Frontal cortex (tissue), 4 donors: ENCODE measurements around the gene COL23A1. TPM values are rescaled to one million over a fixed set of nuclear protein-coding genes. Genes with fewer than 3 reads are reported as not detected.

Experiments used
- DNase-seq, 2 donors: peaks; one replicate each; pipeline ENCODE4 v3.0.0; 2012; ENCODE audit warnings: low spot score in 2 of 2
- FAIRE-seq: peaks from 2 replicates; lab custom pipeline; 2012; peaks lifted over from hg19 to GRCh38; lab: Jason Lieb, UNC
- total RNA-seq: library from RNA; depleted of rRNA; stranded (reverse); fragments of >200 nt; gene quantifications from one replicate; pipeline ENCODE4 v1.2.3, GENCODE V29; 2014
- donor health status: control.
- donor health status: control.
- donor health status: control.

Gene COL23A1
- total RNA-seq, 1 donor from 2014 or later: 0.82 TPM

DNA sequence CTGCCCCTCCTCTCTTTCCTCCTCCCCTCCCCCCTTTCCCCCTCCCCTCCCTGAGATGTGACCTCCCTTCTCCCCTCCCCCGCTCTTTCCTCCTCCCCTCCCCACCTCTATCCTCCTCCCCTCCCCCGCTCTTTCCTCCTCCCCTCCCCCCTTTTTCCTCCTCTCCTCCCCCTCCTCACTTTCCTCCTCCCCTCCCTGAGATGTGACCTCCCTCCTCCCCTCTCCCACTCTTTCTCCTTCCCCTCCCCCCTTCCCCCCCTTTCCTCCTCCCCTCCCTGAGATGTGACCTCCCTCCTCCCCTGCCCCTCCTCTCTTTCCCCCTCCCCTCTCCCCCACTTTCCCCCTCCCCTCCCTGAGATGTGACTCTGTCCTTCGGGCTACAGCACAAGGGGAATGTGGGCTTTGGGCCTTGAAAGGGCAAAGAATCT lies 169.8 kb downstream of the COL23A1 start:
- no peak for FAIRE-seq

DNA sequence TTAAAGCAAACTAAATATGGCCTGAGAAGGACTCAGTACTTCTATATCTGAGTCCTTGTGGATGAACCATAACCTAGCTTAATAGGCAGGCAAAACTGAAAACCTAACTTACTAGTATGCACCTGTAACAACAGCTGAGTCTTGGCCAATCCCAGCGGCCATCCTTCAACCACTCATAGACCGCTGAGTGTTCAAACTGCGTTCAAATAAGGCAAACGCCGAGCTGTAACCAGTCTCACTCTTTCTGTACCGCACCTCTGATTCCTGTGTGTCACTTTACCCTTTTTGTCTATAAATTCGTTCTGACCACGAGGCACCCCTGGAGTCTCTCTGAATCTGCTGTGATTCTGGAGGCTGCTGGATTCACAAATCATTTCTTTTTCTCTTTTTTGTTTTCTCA lies 170.5 kb downstream of the COL23A1 start:
- DNase-seq: no peak
- no peak for FAIRE-seq

More for the DNA sequence above, 169.8 kb downstream of the COL23A1 start:
- DNase-seq: no peak

DNA sequence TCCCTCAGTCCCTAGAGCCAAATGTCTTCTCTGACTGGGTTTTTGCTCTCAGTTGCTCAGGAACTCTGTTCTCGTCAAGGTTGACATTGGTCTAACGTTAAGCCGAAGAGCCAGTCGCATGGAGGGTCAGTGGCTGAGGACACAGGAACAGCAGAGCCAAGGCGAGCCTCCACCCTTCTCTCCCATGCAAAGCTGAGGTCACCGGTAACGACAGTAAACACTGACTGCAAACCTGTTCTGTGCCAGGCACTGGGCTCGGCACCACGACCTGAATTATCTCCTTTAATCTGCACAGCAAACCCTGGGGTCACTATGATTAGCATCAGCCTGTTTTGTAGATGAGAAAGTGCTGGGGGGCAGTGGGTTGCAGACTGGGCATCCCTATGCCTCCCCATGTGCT lies 171.0 kb downstream of the COL23A1 start:
- FAIRE-seq: no peak
- no peak for DNase-seq

DNA sequence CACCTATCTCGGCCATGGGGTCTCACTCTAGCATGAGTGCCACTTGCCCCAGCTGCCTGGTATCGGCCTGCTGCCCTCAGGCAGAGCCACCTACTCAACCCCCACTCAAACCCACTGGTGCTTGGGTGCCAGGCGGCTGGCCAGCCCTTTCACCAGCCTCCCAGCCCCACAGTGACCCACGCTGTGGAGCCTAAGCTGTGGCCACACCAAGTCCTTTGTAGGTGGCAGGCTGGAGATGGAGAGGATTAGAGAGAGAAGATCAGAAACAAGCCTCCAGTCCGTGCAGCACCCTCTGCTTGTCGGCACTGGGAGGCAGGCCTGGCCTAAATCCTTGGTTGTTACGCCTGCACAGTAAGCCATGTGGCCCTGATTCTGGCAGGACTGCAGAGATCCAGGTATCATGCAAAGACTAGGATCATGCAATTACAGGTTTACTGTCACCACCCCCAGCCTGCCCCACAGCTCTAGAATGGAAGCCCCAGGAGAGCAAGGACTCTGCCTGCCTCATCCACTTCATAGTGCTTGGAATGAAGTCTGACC lies 171.7 kb downstream of the COL23A1 start:
- DNase-seq (no peak), FAIRE-seq (no peak)

DNA sequence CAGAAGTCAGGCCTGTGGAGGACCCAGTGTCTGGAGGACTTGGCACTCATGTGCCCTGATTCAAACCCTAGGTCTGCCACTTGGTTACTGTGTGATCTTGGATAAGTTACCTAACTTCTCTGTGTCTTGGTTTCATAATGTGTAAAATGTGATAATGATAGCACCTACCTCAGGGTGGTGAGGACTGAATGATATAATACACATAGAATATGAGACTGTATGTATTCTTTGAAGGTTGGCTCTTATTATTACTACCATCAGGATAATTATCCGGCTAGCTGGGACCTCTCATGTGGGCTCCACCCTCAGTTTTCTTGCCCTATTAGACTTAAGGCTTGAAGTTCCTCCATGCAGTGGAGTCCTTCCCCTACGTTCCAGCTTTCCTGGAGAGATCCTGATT lies 172.2 kb downstream of the COL23A1 start:
- no peak for FAIRE-seq

DNA sequence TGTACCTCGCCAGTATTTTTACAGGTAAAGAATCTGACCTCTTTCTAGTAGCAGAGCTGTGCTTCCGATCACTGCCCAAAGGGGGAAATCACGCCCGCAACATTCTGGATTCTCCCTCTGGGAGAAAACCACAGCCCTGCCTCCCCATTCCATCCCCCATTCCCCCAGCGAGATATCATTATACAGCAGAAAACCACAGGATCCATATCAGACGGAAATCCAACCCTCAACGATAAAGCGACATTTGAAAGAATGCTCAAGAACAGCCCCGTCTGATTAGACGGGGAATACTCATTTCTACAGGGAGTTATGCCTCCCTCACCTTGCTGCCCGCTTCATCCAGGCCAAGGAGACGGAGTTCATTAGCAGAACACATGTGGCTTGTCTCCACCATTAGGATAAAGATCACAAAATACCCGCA lies 172.8 kb downstream of the COL23A1 start:
- FAIRE-seq (no peak), DNase-seq (no peak)

More for the DNA sequence above, 172.2 kb downstream of the COL23A1 start:
- DNase-seq: no peak

DNA sequence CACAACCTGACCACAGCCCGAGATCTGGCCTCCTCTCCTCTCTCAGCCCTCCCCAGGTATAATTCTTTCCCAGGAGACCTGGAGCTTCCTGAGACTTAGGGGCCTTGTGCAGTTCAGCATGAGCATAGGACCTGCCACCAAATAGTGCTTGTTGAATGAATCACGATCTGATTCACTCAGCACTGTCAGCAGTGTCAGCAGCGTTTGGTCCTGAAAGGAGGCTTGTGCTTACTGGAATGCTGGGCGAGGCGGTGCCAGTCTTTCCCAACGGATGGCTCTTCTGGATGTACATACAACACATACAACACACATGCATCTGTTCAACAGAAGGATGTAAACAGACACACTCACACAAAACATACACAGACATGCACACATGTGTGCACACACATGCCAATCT lies 173.3 kb downstream of the COL23A1 start:
- FAIRE-seq (no peak), DNase-seq (no peak)

DNA sequence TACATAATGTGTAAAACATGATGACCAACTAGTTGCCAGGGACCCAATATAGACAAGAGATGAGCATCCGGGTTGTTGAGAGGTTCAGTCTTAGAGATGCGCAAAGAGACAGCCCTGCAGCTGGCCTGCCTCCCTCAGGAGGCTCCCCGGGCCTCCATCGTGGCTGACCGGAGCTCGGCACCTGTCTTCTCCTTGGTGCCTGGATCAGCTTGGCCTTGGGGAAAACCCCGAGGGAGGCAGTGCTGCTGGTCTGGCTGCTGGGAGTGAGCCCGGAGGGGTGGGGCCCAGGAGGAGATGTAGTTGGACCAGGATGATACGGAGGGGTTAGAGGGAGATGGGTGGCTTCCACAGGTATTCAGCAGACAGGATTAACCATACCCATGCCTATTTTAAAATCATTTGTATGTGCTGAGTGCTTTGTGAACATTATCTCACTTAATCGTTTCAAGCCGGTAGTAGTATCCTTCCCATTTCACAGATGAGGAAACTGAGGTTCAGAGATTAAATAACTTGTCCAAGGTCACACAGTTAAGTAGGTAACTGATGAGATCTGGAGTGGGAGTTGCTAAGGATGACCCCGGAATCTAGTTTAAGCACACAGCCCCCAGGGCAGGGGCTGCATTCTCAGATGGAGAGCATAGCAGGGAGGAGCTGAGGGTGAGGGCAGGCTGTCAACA lies 173.8 kb downstream of the COL23A1 start:
- DNase-seq (no peak), FAIRE-seq (no peak)

DNA sequence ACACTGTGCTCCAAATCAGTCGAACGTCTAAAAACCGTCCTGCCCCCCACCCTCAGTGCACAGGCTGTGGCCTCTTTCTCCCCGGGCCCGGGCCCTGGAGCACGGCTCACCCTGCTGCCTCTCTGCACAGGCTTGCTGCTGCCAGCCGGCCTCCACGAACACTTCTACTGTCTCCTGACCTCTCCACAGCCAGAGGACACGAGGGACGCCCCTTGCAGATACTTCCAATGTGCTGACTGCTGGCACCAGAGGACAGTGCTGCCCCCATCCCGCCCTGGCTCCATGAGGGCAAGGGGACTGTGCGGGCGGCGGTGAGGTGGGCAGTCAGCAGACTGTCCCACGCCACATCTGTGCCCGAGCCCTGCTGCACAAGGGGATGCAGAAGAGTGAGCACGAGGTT lies 174.8 kb downstream of the COL23A1 start:
- DNase-seq (no peak), FAIRE-seq (no peak)

DNA sequence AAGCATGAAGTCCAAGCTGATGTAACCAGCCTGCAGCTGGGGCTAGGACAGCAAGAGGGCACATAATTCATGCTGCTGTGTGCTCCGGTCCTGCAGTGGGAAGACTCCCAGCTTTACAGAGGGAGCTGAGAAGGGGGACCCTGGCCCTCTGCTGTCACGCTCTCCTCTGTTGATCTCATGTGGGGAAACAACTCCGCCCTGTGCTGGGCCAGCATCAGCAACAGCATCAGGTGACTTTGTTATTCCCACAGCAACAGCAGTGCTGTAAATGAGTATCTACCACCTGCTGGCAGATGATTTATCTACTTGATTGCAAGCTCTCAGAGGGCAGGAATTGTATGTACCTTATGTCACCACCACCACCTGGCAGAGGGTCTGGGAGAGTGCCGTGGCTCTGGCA lies 176.2 kb downstream of the COL23A1 start:
- no peak for FAIRE-seq
- DNase-seq: no peak

DNA sequence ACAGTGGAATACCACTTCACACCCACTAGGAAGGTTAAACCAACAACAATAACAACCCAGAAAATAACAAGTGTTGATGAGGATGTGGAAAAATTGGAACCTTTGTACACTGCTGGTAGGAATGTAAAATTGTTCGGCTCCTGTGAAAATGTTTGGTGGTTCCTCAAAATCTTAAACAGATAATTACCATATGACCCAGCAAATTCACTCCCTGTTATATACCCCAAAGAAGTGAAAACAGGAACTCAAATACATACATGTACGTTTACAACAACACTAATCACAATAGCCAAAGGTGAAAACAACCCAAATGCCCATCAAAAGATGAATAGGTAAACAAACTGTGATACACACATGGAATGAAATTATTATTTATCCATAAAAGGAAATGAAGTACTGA lies 179.1 kb downstream of the COL23A1 start:
- FAIRE-seq (no peak), DNase-seq (no peak)

DNA sequence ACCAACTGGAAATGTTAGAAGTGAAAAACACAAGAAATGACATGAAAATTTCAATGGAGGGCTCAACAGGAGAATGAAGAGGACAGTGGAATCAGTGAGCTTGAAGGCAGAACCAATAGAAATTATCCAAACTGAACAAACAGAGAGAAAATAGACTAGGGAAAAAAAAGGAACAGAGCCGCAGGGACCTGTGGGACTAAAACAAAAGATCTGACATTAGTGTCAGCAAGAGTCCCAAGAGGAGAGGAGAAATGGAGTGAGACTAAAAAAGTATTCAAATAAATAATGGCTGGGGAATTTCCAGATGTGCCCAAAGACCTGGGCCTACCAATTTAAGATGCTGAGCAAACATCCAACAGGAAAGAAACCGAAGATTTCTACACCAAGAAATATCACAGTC lies 182.5 kb downstream of the COL23A1 start:
- no peak for DNase-seq
- no peak for FAIRE-seq

DNA sequence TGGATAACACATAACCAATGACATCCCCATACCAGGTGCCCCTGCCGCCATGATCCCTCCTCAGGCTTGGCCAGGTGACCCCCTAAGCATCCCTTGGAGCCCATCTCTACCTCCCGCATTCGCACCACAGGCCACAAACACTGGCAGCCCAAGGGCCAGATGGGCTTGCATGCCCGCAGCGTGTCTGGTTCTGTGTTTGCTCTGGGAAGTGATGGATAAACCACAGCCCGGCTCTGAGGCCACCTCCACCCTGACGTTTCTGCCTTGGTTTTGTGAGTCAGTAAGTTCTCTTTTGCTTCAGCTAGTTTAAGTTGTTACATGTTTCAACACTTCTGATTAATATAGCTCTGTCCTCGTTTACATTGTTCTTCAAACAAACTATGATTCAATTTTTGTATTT lies 185.2 kb downstream of the COL23A1 start:
- FAIRE-seq (no peak), DNase-seq (no peak)

DNA sequence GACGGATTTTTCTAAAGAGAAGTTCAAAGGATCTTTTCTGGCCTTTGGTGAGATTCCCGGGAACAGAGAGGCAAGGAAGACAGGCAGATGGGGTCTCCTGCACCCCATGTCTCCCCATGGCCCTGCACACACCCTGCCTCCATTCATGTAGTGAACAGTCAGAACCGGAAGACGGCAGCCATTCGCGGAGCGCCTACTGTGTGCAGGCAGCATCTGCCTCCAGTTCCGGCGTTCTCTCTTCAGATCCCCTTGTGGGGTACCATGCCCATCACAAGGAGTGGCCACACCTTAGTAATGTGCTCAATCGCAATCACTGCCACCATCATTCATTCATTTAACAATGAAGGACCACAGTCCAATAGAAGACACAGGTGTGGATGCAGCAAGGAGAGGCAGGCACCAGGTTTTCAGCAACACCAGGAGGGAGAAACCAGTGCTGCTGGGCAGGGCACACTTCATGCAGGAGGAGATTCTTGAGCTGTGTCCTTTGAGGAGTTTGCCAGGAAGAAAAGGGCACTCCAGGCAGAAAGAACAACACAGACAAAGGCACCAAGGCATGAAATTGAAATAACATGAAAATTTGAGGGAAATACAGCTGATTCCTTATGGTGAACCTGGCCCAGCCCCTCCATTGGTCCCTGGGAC lies 186.1 kb downstream of the COL23A1 start:
- DNase-seq: no peak
- FAIRE-seq: no peak

DNA sequence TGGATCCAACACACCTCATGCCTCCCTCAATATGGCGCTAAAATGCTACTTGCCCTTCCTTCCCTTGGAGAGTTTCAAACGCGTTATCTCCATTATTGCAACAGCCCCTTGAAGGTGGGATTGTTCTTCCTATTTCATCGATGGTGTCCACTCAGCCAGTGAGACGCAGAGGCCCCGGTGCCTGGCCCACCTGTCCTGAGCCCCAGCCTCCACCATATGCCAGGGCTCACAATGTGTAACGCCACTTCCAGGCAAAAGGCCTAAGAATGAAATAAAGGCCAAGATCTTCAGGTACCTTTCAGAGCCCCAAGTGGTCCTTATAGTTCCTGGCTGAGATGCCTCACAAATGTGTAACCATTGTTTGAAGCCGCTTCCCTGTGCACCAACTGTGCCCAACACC lies 186.8 kb downstream of the COL23A1 start:
- DNase-seq (no peak), FAIRE-seq (no peak)

DNA sequence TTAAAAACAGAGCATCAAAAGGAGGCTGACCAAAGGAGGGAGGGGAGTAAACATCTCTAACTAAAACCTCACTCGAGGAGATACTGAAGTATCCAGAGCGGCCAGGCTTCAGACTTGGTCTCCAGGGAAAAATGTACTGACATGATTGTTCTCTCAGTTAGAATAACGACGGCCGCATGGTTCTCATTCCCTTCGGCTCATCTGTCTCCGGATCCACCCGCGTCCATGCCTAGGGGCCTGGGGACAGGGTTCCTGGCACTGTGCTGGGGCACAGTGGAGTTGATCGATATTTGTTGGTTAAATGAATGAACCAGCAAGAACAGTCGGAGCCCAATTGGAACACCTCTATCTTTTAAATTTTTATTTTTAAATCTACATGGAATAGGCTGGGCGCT lies 190.5 kb downstream of the COL23A1 start:
- DNase-seq (no peak), FAIRE-seq (no peak)

DNA sequence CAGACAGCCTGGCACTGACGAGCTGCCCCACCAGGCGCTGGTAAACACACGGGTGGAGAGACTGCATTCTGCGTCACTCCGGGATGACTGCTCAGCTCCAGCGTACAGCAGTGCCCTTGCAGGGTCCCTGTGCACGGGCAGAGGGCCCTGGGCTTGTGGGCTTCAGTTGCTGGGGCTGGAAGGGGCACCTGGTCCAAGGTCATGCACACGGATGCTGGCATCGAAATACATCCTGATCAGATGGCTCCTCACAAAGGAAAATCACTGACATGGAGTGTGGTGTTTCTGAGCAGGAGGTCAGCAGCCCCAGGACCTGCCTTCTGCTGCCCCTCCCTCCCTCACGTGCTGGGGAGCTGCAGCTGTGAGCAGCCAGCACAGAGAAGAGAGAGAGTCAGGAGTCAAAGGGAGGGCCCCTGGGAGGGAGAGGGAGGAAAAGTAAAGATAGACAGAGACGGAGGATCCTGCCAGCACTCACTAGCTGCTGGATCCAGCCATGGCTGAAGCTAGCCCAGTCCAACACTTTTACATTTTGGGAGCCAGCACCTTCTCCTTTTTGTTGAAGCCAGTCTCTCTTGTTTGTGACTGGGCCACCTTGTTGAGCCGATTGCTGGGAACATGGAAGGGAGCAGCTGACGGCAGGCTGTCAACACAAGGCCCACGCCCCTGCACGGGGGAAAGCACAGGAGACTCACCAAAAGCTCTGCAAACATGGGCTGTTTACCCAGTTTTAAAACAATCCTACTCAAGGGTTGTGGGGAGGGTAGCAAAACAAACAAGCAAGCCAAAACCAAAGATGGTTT lies 191.1 kb downstream of the COL23A1 start:
- DNase-seq: no peak
- FAIRE-seq: no peak

DNA sequence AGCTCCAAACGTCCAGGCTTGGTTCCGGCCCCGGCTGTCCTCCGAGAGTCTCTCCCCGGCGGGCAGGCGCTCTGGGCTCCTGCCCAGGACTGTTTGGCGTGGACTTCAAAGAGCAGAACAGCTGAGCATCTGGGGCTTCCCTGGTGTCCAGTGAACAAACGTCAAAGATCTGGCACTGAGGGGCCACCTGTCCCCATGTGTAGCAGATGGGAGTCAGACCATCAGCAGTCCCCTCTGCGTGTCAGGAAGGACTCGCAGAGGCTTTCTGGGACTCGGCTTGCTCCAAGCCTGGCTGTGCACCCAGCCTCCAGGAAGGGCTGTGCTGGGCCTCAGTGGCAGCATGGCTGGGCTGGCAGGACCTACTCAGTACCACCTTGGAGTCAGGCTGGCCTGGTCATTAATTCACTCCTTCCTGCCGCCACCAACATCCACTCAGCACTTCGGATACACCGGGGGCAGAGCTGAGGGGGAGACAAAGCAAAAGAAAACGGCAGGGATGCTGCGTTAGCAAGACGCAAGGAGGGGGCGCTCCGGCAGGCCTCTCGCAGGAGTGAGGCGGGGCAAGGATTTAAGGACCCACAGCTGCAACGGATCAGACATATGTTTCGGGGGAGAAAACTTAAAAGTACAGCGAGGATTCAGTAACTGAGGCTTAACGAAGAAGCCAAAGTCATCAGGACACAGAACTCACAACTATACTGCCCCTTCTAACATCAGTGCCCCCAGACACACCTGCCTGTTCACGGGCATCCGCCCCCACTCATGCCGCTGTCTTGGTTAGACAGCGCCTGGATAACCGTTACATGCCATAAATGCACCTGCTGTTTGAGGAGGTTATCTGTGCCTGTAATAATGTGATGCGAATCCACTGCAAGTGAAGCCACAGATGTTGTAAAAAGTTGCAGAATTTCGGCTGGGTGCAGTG lies 193.1 kb downstream of the COL23A1 start:
- DNase-seq: no peak
- FAIRE-seq: no peak

DNA sequence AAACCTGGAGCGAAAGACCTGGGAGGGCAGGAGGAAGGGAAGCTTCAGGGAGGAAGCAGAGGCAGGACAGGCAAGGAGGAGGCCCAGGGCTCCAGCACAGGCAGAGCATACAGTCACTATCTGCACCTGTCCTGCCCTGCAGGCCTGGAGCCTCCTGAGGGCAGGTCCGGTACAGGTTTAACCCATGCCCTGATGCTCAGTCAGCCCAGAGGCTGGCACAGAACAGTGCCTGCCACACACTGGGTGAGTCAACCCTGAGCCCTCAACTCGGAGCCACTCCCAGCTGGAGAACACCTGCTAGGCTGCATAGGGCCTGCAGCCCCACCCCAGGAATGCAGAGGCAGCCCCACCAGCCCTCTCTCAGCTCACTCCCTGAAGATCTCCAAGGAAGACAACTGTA lies 196.1 kb downstream of the COL23A1 start:
- no peak for FAIRE-seq
- no peak for DNase-seq

DNA sequence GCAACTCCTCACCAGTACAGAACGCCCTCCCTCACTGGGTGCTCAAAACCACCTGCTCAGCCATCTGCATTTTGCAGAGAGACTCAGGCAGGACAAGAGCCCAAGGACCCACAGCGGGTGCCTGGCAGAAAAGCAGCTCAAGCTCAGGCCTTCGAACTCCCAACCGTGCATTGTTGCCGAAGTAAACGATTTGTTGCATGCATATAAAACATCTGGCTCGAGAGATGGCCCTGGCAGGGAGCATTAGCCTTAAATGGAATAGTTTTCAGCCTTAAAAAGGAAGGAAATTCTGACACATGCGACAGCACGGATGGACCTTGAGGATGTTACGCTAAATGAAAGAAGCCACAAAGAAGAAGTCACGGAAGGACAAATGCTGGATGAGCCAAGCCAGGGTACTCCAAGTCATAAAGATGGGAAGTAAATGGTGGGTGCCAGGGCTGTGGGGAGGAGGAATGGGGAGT lies 197.2 kb downstream of the COL23A1 start:
- FAIRE-seq (no peak), DNase-seq (no peak)
